ENCODE measurements around the gene CELF3.
"Not testable (repeated sequence)": the region's sequence is repeated elsewhere in the genome, so short reads cannot be mapped to it uniquely, and the experiment has no call there.

The CELF3 gene

GRCh38 chr1:151716771-151717631 is at the start of gene CELF3:
Gene CELF3, minus strand, starts transcription at chr1:151716803. Its CDS starts 783 bp downstream, at chr1:151716020.
- DNase-seq = no peak

GRCh38 chr1:151763990-151764389 is 47.4 kb upstream of the CELF3 start:
- no peak for DNase-seq

GRCh38 chr1:151762941-151763921 is 46.6 kb upstream of the CELF3 start, which contains the start of gene MRPL9:
Gene MRPL9, minus strand, starts transcription at chr1:151763496. Its CDS starts 17 bp downstream, at chr1:151763479.
- DNase-seq = peak; percentile 92

GRCh38 chr1:151760597-151761385 is 44.2 kb upstream of the CELF3 start:
- DNase-seq = no peak

GRCh38 chr1:151759241-151759640 is 42.6 kb upstream of the CELF3 start:
- no peak for DNase-seq

GRCh38 chr1:151756291-151756690 is 39.7 kb upstream of the CELF3 start:
- DNase-seq = no peak

- no peak for DNase-seq
These were observed 24.9 kb upstream of the CELF3 start for GRCh38 chr1:151741516-151741915.

GRCh38 chr1:151739590-151740355 is 23.2 kb upstream of the CELF3 start:
- DNase-seq = peak; percentile 68

- no peak for DNase-seq
These were observed 20.9 kb upstream of the CELF3 start for GRCh38 chr1:151737479-151737878.

- no peak for DNase-seq
These were observed 20.4 kb upstream of the CELF3 start for GRCh38 chr1:151737026-151737425.

GRCh38 chr1:151733995-151734394 is 17.4 kb upstream of the CELF3 start:
- not testable (repeated sequence) for DNase-seq

- DNase-seq = no peak
These were observed 16.5 kb upstream of the CELF3 start for GRCh38 chr1:151733126-151733525.

- no peak for DNase-seq
These were observed 13.3 kb upstream of the CELF3 start for GRCh38 chr1:151729966-151730291.

- no peak for DNase-seq
These were observed 12.8 kb upstream of the CELF3 start for GRCh38 chr1:151729157-151729965.

- DNase-seq = no peak
These were observed 11.8 kb upstream of the CELF3 start for GRCh38 chr1:151728151-151729054.

GRCh38 chr1:151723726-151724370 is 7.2 kb upstream of the CELF3 start:
- DNase-seq = no peak

- no peak for DNase-seq
These were observed 5.3 kb upstream of the CELF3 start for GRCh38 chr1:151721788-151722510.

- peak; percentile 63 for DNase-seq
These were observed 4.6 kb upstream of the CELF3 start, which contains the start of gene RIIAD1 for GRCh38 chr1:151720974-151721787. Gene RIIAD1, plus strand, starts transcription at chr1:151721522. Its CDS starts 15 bp downstream, at chr1:151721537.
